Effector memory CD8-positive, alpha-beta T cell (primary cell): ENCODE results near the gene TOP3A.

Experiments
- ATAC-seq: fragments of 150-1000 bp; cut with Tn5 transposase; replicated peaks from 2 replicates; pipeline ENCODE4 v1.10.0; 2021; ENCODE audit warnings: mild to moderate bottlenecking, moderate library complexity
- DNase-seq, 3 experiments: peaks; one replicate each; pipeline ENCODE4 v3.0.0; 2021
- H3K27ac Mint-ChIP-seq, 2 donors: one replicate each; pipeline ENCODE4 v1.8.0; 2022; ENCODE audit warnings: mild to moderate bottlenecking in 2 of 2, mixed read lengths in 2 of 2, moderate library complexity in 2 of 2
- H3K27me3 Mint-ChIP-seq, 2 donors: one replicate each; pipeline ENCODE4 v1.8.0; 2022; ENCODE audit warnings: mixed read lengths in 2 of 2
- H3K36me3 Mint-ChIP-seq: one replicate; pipeline ENCODE4 v1.8.0; 2022; ENCODE audit warnings: mild to moderate bottlenecking, moderate library complexity, mixed read lengths; ENCODE audit not compliant: insufficient read depth
- H3K4me1 Mint-ChIP-seq, 2 donors: one replicate each; pipeline ENCODE4 v1.8.0; 2022; ENCODE audit warnings: low read depth in 2 of 2, mixed read lengths in 2 of 2
- H3K4me3 Mint-ChIP-seq, 2 donors: one replicate each; pipeline ENCODE4 v1.8.0; 2022; ENCODE audit warnings: mild to moderate bottlenecking in 2 of 2, mixed read lengths in 2 of 2, moderate library complexity in 2 of 2
- H3K9me3 Mint-ChIP-seq, 2 donors: one replicate each; pipeline ENCODE4 v1.8.0; 2022; ENCODE audit warnings: mixed read lengths in 2 of 2

TOP3A gene

DNA sequence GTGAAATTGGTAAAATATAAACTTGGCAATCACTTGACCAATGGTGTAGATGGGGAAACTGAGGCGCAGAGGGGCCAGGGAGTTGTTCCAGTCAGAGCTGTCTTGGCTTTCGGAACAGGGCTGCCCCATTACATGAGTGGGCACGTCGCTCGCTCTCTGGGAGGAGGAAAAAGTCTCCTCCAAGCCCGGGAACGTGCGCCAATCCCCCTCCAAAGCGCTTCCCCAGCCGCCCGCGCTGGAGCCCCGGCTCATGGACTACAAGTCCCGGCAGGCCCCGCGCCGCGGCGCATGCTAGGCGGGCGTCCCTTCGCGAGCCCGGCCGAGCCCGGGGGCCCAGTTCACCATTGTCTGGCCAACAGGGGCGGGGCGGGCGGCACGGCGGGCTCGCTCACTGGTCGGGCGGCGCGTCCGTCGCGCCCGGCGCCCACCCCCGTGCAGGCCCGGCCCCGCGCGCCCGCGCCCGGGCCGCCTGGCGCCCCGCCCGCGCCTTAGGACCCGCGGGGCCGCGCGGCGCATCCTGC, 89.6 kb downstream of the TOP3A start, which contains the start of gene LLGL1:
TSS of gene LLGL1 (plus strand) at position 515 of the 521 bp plus-strand sequence. CDS start 48 bp downstream, outside the sequence.
- H3K27ac Mint-ChIP-seq = peak within 1 kb of the TSS; percentile 59 to 87
- H3K9me3 Mint-ChIP-seq = no peaks in the 10 kb centered on the region
- DNase-seq (peak; percentile 93 to 95 (median 95)), ATAC-seq (peak; percentile 98)
- H3K4me1 Mint-ChIP-seq = peaks cover 30 to 35% of the 10 kb centered on the region in 2 donors
- H3K36me3 Mint-ChIP-seq = peaks cover 9% of the 10 kb centered on the region
- no peaks in the 10 kb centered on the region for H3K27me3 Mint-ChIP-seq
- peak within 1 kb of the TSS; percentile 88 to 97 for H3K4me3 Mint-ChIP-seq

DNA sequence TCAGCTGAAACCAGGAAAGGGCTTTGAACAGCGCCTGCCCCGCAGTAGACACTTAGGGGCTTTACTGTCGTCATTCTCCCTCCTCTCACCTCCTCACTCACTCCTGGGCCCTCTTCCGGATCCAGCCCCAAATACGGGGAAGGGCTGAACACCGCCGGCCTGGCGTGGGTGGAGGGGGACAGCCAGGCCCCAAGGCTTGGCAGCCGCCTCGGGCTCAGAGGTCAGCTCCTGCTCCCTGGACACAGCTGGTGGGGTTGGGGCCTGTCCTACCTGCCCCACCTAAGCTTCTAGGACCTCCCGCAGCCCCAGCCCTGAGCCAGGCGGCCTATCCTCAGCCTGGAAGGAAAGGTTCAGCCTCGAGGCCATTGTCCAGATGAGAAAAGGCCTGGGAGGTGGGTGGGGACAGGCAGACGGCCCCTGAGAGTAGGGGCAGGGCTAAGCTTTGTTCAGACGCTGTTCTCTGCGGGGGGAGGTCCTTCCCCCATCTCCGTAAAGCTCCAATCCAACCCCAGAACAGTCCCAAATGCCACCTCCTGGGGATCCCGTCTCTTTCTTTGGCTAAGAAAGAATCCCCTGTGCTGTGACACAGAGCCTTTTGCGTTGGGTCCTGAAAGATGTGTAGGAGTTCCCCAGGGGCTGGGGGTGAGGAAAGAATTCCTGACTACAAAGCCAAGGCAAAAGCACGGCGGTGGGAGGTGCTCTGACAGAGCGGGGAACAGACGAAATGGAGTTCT, 90.2 kb downstream of the TOP3A start:
- ATAC-seq (no peak), DNase-seq (no peak)
- peak overlapping the region in 1 of 2 donors; percentile 51 for H3K27ac Mint-ChIP-seq
- no peaks in the 10 kb centered on the region for H3K9me3 Mint-ChIP-seq
- H3K36me3 Mint-ChIP-seq = peaks cover 9% of the 10 kb centered on the region
- no peaks in the 10 kb centered on the region for H3K27me3 Mint-ChIP-seq
- H3K4me1 Mint-ChIP-seq = peaks cover 30 to 35% of the 10 kb centered on the region in 2 donors
- peak overlapping the region; percentile 60 to 97 for H3K4me3 Mint-ChIP-seq

GRCh38 chr17:18224053-18224386, 90.8 kb downstream of the TOP3A start:
- Mint-ChIP-seq H3K9me3 (no peaks in the 10 kb centered on the region), H3K27ac (no peak overlapping the region), H3K4me3 (no peak overlapping the region), H3K36me3 (peaks cover 5% of the 10 kb centered on the region), H3K27me3 (no peaks in the 10 kb centered on the region), H3K4me1 (peaks cover 30 to 34% of the 10 kb centered on the region in 2 donors)
- DNase-seq = no peak
- ATAC-seq = no peak
